Activated naive CD8-positive, alpha-beta T cell treated with anti-CD3 and anti-CD28 coated beads for 36 hours (primary cell): Measurements from ENCODE around the gene TTC33. TPM values are rescaled to one million over a fixed set of nuclear protein-coding genes. Genes with fewer than 3 reads are reported as not detected.

ENCODE experiments used
- DNase-seq: peaks from one replicate; pipeline ENCODE4 v3.0.0; 2021
- H3K27ac Mint-ChIP-seq: one replicate; pipeline ENCODE4 v1.8.0; 2022; ENCODE audit warnings: mild to moderate bottlenecking, moderate library complexity, mixed read lengths
- H3K27me3 Mint-ChIP-seq: one replicate; pipeline ENCODE4 v1.8.0; 2022; ENCODE audit warnings: mild to moderate bottlenecking, mixed read lengths
- H3K36me3 Mint-ChIP-seq: one replicate; pipeline ENCODE4 v1.8.0; 2021; ENCODE audit warnings: mild to moderate bottlenecking, mixed read lengths
- H3K4me1 Mint-ChIP-seq: one replicate; pipeline ENCODE4 v1.8.0; 2021; ENCODE audit warnings: mixed read lengths
- H3K4me3 Mint-ChIP-seq: one replicate; pipeline ENCODE4 v1.8.0; 2022; ENCODE audit warnings: mild to moderate bottlenecking, moderate library complexity, mixed read lengths
- H3K9me3 Mint-ChIP-seq: one replicate; pipeline ENCODE4 v1.8.0; 2022; ENCODE audit warnings: mixed read lengths
- total RNA-seq, 2 experiments: library from RNA; stranded (reverse); gene quantifications; one replicate each; pipeline ENCODE4 v1.2.3, GENCODE V29; 2021

Gene TTC33
- total RNA-seq, 2 experiments from 2014 or later, result 16.8 to 18.1 TPM

- peak overlapping the region; percentile 37 for H3K4me3 Mint-ChIP-seq
- peaks cover 17% of the 10 kb centered on the region for H3K36me3 Mint-ChIP-seq
- peaks cover 11% of the 10 kb centered on the region for H3K9me3 Mint-ChIP-seq
- peak overlapping the region; percentile 82 for H3K27ac Mint-ChIP-seq
- DNase-seq, result no peak
- peaks cover 3% of the 10 kb centered on the region for H3K27me3 Mint-ChIP-seq
- peaks cover 66% of the 10 kb centered on the region for H3K4me1 Mint-ChIP-seq
Observed at GRCh38 chr5:40490464-40491111, 265.2 kb downstream of the TTC33 start.

GRCh38 chr5:40489421-40489820 is 266.3 kb downstream of the TTC33 start:
- peak overlapping the region; percentile 85 for H3K27ac Mint-ChIP-seq

GRCh38 chr5:40486437-40487275 is 269.1 kb downstream of the TTC33 start:
- peak overlapping the region; percentile 18 for H3K4me3 Mint-ChIP-seq
- peaks cover 5% of the 10 kb centered on the region for H3K36me3 Mint-ChIP-seq
- H3K4me1 Mint-ChIP-seq, result peaks cover 77% of the 10 kb centered on the region
- DNase-seq, result peak; percentile 52
- no peaks in the 10 kb centered on the region for H3K27me3 Mint-ChIP-seq
- H3K9me3 Mint-ChIP-seq, result no peaks in the 10 kb centered on the region
- peak overlapping the region; percentile 90 for H3K27ac Mint-ChIP-seq

More at GRCh38 chr5:40489421-40489820, 266.3 kb downstream of the TTC33 start:
- H3K4me3 Mint-ChIP-seq, result no peak overlapping the region
- peaks cover 18% of the 10 kb centered on the region for H3K36me3 Mint-ChIP-seq
- DNase-seq, result no peak
- H3K27me3 Mint-ChIP-seq, result peaks cover 3% of the 10 kb centered on the region
- peaks cover 11% of the 10 kb centered on the region for H3K9me3 Mint-ChIP-seq
- H3K4me1 Mint-ChIP-seq, result peaks cover 72% of the 10 kb centered on the region

GRCh38 chr5:40485021-40485998 is 270.5 kb downstream of the TTC33 start:
- H3K27ac Mint-ChIP-seq, result peak overlapping the region; percentile 84

GRCh38 chr5:40484495-40484894 is 271.3 kb downstream of the TTC33 start:
- Mint-ChIP-seq H3K9me3 (no peaks in the 10 kb centered on the region), H3K4me1 (peaks cover 75% of the 10 kb centered on the region), H3K4me3 (no peak overlapping the region), H3K27ac (peak overlapping the region; percentile 84), H3K27me3 (no peaks in the 10 kb centered on the region), H3K36me3 (peaks cover 5% of the 10 kb centered on the region)
- DNase-seq, result no peak

More at GRCh38 chr5:40485021-40485998, 270.5 kb downstream of the TTC33 start:
- Mint-ChIP-seq H3K36me3 (peaks cover 5% of the 10 kb centered on the region), H3K27me3 (no peaks in the 10 kb centered on the region), H3K9me3 (no peaks in the 10 kb centered on the region), H3K4me3 (no peak overlapping the region), H3K4me1 (peaks cover 75% of the 10 kb centered on the region)
- DNase-seq, result no peak

- Mint-ChIP-seq H3K9me3 (no peaks in the 10 kb centered on the region), H3K4me3 (no peak overlapping the region), H3K27me3 (no peaks in the 10 kb centered on the region), H3K36me3 (peaks cover 5% of the 10 kb centered on the region), H3K27ac (no peak overlapping the region), H3K4me1 (peaks cover 70% of the 10 kb centered on the region)
- no peak for DNase-seq
Observed at GRCh38 chr5:40483316-40483715, 272.4 kb downstream of the TTC33 start.

DNA sequence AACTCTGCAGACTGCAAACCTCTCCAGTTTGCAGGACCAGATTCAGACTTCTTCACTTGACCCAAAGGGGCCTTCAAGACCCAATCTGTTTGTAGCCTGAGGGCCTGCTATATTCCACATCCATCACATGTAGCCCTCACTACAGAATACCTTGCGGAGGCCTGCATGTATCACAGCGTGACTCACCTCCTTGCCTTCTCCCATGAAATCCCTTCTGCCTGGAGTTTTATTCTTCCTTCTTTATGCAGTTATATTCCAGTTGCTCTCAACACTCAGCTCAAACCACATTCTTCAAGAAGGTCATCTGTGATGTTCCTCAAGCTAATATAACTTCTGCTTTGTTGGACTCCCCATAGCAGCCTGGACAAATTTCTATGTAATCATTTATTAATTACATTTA is 274.5 kb downstream of the TTC33 start:
- peaks cover 5% of the 10 kb centered on the region for H3K36me3 Mint-ChIP-seq
- peaks cover 51% of the 10 kb centered on the region for H3K4me1 Mint-ChIP-seq
- no peaks in the 10 kb centered on the region for H3K9me3 Mint-ChIP-seq
- H3K27ac Mint-ChIP-seq, result peak overlapping the region; percentile 78
- H3K27me3 Mint-ChIP-seq, result no peaks in the 10 kb centered on the region
- DNase-seq, result no peak
- no peak overlapping the region for H3K4me3 Mint-ChIP-seq

GRCh38 chr5:40480392-40480791 is 275.4 kb downstream of the TTC33 start:
- H3K4me1 Mint-ChIP-seq, result peaks cover 45% of the 10 kb centered on the region
- H3K4me3 Mint-ChIP-seq, result no peak overlapping the region
- H3K9me3 Mint-ChIP-seq, result no peaks in the 10 kb centered on the region
- H3K36me3 Mint-ChIP-seq, result peaks cover 5% of the 10 kb centered on the region
- no peaks in the 10 kb centered on the region for H3K27me3 Mint-ChIP-seq
- peak overlapping the region; percentile 78 for H3K27ac Mint-ChIP-seq
- peak; percentile 38 for DNase-seq

DNA sequence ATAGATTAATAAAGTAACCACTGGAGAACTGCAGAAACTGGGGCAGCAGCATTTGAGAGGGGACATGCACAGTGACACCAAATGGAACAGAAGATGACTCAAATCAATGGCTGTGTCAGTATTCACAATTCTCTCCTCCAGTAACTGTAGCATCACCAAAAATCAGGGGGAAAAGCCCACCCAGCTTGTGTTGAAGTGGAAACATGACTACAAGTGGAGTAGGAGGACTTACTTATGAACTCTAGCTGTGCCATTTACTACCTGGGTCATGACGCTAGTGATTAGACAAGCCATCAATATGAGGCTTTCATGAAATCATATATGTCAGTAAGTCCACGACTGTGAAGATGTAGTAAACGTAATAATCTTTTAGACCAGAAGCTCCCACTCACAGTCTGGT is 275.8 kb downstream of the TTC33 start:
- peak overlapping the region; percentile 78 for H3K27ac Mint-ChIP-seq
- H3K4me1 Mint-ChIP-seq, result peaks cover 40% of the 10 kb centered on the region
- H3K4me3 Mint-ChIP-seq, result no peak overlapping the region
- no peak for DNase-seq
- H3K36me3 Mint-ChIP-seq, result peaks cover under 1% of the 10 kb centered on the region
- no peaks in the 10 kb centered on the region for H3K9me3 Mint-ChIP-seq
- no peaks in the 10 kb centered on the region for H3K27me3 Mint-ChIP-seq

GRCh38 chr5:40478766-40479165 is 277.0 kb downstream of the TTC33 start:
- no peak for DNase-seq
- Mint-ChIP-seq H3K36me3 (no peaks in the 10 kb centered on the region), H3K27ac (no peak overlapping the region), H3K4me3 (no peak overlapping the region), H3K27me3 (no peaks in the 10 kb centered on the region), H3K4me1 (peaks cover 28% of the 10 kb centered on the region), H3K9me3 (no peaks in the 10 kb centered on the region)

DNA sequence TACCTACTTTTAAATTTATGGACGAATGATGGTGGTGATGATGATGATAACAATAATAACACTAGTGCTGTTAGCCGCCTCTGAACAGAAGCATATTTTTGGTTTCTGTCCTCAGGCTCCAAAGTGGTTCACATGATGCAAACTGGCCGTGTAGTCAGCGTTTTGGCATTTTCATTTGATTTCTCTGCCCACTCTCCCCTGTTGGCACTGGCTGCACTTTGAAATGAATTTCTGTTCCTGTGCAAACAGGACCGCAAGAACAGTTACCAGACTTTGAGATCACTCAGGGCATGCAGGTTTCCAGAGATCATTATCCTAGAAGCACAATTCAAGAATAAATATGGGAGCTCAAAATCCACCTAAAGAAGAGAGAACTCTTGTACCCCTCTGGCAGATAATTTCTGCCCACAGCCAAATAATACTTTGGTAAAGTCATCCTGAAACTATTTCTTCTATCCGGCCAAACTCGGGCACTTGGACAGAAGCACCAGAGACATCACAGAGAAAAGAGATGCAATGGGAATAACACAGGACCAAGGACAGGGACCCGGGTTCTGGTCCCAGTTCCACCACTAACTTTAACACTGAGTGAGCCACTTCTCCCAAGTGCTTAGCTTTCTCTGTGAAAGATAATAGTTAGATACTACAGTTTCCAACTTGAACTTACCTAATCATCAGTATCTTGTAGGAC is 277.8 kb downstream of the TTC33 start:
- Mint-ChIP-seq H3K4me3 (no peak overlapping the region), H3K27me3 (no peaks in the 10 kb centered on the region), H3K4me1 (peaks cover 22% of the 10 kb centered on the region), H3K9me3 (peaks cover 1% of the 10 kb centered on the region), H3K36me3 (peaks cover 1% of the 10 kb centered on the region), H3K27ac (no peak overlapping the region)
- no peak for DNase-seq

- H3K27ac Mint-ChIP-seq, result no peak overlapping the region
- H3K4me3 Mint-ChIP-seq, result no peak overlapping the region
- H3K4me1 Mint-ChIP-seq, result peaks cover 14% of the 10 kb centered on the region
- peaks cover 13% of the 10 kb centered on the region for H3K9me3 Mint-ChIP-seq
- no peaks in the 10 kb centered on the region for H3K27me3 Mint-ChIP-seq
- no peak for DNase-seq
- H3K36me3 Mint-ChIP-seq, result peaks cover 8% of the 10 kb centered on the region
Observed at GRCh38 chr5:40475561-40475960, 280.2 kb downstream of the TTC33 start.

- Mint-ChIP-seq H3K27ac (no peak overlapping the region), H3K27me3 (no peaks in the 10 kb centered on the region), H3K4me1 (peaks cover 5% of the 10 kb centered on the region), H3K9me3 (peaks cover 15% of the 10 kb centered on the region), H3K36me3 (peaks cover 8% of the 10 kb centered on the region), H3K4me3 (no peak overlapping the region)
- no peak for DNase-seq
Observed at GRCh38 chr5:40474250-40474649, 281.5 kb downstream of the TTC33 start.

- Mint-ChIP-seq H3K9me3 (peaks cover 15% of the 10 kb centered on the region), H3K27ac (no peak overlapping the region), H3K4me1 (peaks cover 8% of the 10 kb centered on the region), H3K36me3 (peaks cover 8% of the 10 kb centered on the region), H3K27me3 (no peaks in the 10 kb centered on the region), H3K4me3 (no peak overlapping the region)
- DNase-seq, result no peak
Observed at GRCh38 chr5:40465416-40465815, 290.3 kb downstream of the TTC33 start.
